Measurements from ENCODE around the gene NCK2.
"Not testable (repeated sequence)": the region's sequence is repeated elsewhere in the genome, so short reads cannot be mapped to it uniquely, and the experiment has no call there.

Gene NCK2

GRCh38 chr2:105894327-105894944 is 149.7 kb downstream of the NCK2 start:
- Histone ChIP-seq H3K27ac (ENCODE audit: low read depth, low read length) (no peak overlapping the region), H3K27me3 (ENCODE audit: control insufficient read depth, insufficient read depth, low read length) (no peaks in the 10 kb centered on the region)

GRCh38 chr2:105895990-105896764 is 151.5 kb downstream of the NCK2 start:
- no peak overlapping the region for H3K27ac ChIP-seq (ENCODE audit: low read depth, low read length)
- H3K9ac ChIP-seq (ENCODE audit: low read length) = no peak overlapping the region
- H3K4me3 ChIP-seq (ENCODE audit: low read length) = no peak overlapping the region
- peaks cover 7% of the 10 kb centered on the region for H3K36me3 ChIP-seq (ENCODE audit: control insufficient read depth, insufficient read depth, low read length)
- no peaks in the 10 kb centered on the region for H3K4me1 ChIP-seq (ENCODE audit: control insufficient read depth, insufficient read depth, low read length)
- H3K27me3 ChIP-seq (ENCODE audit: control insufficient read depth, insufficient read depth, low read length) = no peaks in the 10 kb centered on the region

More at GRCh38 chr2:105894327-105894944, 149.7 kb downstream of the NCK2 start:
- Histone ChIP-seq H3K4me1 (ENCODE audit: control insufficient read depth, insufficient read depth, low read length) (peaks cover 2% of the 10 kb centered on the region), H3K9ac (ENCODE audit: low read length) (no peak overlapping the region), H3K36me3 (ENCODE audit: control insufficient read depth, insufficient read depth, low read length) (peaks cover 7% of the 10 kb centered on the region), H3K4me3 (ENCODE audit: low read length) (no peak overlapping the region)

- H3K27me3 ChIP-seq (ENCODE audit: control insufficient read depth, insufficient read depth, low read length) = no peaks in the 10 kb centered on the region
- no peak overlapping the region for H3K27ac ChIP-seq (ENCODE audit: low read depth, low read length)
- H3K36me3 ChIP-seq (ENCODE audit: control insufficient read depth, insufficient read depth, low read length) = peaks cover 7% of the 10 kb centered on the region
- H3K4me1 ChIP-seq (ENCODE audit: control insufficient read depth, insufficient read depth, low read length) = no peaks in the 10 kb centered on the region
- no peak overlapping the region for H3K4me3 ChIP-seq (ENCODE audit: low read length)
- no peak overlapping the region for H3K9ac ChIP-seq (ENCODE audit: low read length)
Observed at GRCh38 chr2:105896765-105897163, 152.1 kb downstream of the NCK2 start.

GRCh38 chr2:105897694-105898093 is 153.0 kb downstream of the NCK2 start:
- H3K27ac ChIP-seq (ENCODE audit: low read depth, low read length); H3K27me3 ChIP-seq (ENCODE audit: control insufficient read depth, insufficient read depth, low read length); H3K36me3 ChIP-seq (ENCODE audit: control insufficient read depth, insufficient read depth, low read length): not testable (repeated sequence)

GRCh38 chr2:105903051-105903674 is 158.5 kb downstream of the NCK2 start:
- Histone ChIP-seq H3K36me3 (ENCODE audit: control insufficient read depth, insufficient read depth, low read length) (no peaks in the 10 kb centered on the region), H3K9ac (ENCODE audit: low read length) (no peak overlapping the region), H3K27ac (ENCODE audit: low read depth, low read length) (no peak overlapping the region), H3K4me3 (ENCODE audit: low read length) (no peak overlapping the region), H3K4me1 (ENCODE audit: control insufficient read depth, insufficient read depth, low read length) (no peaks in the 10 kb centered on the region), H3K27me3 (ENCODE audit: control insufficient read depth, insufficient read depth, low read length) (no peaks in the 10 kb centered on the region)

More at GRCh38 chr2:105897694-105898093, 153.0 kb downstream of the NCK2 start:
- H3K4me3 ChIP-seq (ENCODE audit: low read length); H3K9ac ChIP-seq (ENCODE audit: low read length); H3K4me1 ChIP-seq (ENCODE audit: control insufficient read depth, insufficient read depth, low read length): not testable (repeated sequence)

- H3K27ac ChIP-seq (ENCODE audit: low read depth, low read length) = no peak overlapping the region
- no peaks in the 10 kb centered on the region for H3K27me3 ChIP-seq (ENCODE audit: control insufficient read depth, insufficient read depth, low read length)
- H3K4me1 ChIP-seq (ENCODE audit: control insufficient read depth, insufficient read depth, low read length) = no peaks in the 10 kb centered on the region
- H3K36me3 ChIP-seq (ENCODE audit: control insufficient read depth, insufficient read depth, low read length) = no peaks in the 10 kb centered on the region
- H3K4me3 ChIP-seq (ENCODE audit: low read length) = no peak overlapping the region
- no peak overlapping the region for H3K9ac ChIP-seq (ENCODE audit: low read length)
Observed at GRCh38 chr2:105904938-105905337, 160.2 kb downstream of the NCK2 start.

- no peaks in the 10 kb centered on the region for H3K36me3 ChIP-seq (ENCODE audit: control insufficient read depth, insufficient read depth, low read length)
- no peak overlapping the region for H3K27ac ChIP-seq (ENCODE audit: low read depth, low read length)
- no peak overlapping the region for H3K4me3 ChIP-seq (ENCODE audit: low read length)
- H3K9ac ChIP-seq (ENCODE audit: low read length) = no peak overlapping the region
- H3K27me3 ChIP-seq (ENCODE audit: control insufficient read depth, insufficient read depth, low read length) = no peaks in the 10 kb centered on the region
- H3K4me1 ChIP-seq (ENCODE audit: control insufficient read depth, insufficient read depth, low read length) = no peaks in the 10 kb centered on the region
Observed at GRCh38 chr2:105906481-105906880, 161.8 kb downstream of the NCK2 start.

- no peaks in the 10 kb centered on the region for H3K36me3 ChIP-seq (ENCODE audit: control insufficient read depth, insufficient read depth, low read length)
- H3K27ac ChIP-seq (ENCODE audit: low read depth, low read length) = no peak overlapping the region
- no peak overlapping the region for H3K4me3 ChIP-seq (ENCODE audit: low read length)
- no peak overlapping the region for H3K9ac ChIP-seq (ENCODE audit: low read length)
- no peaks in the 10 kb centered on the region for H3K4me1 ChIP-seq (ENCODE audit: control insufficient read depth, insufficient read depth, low read length)
- H3K27me3 ChIP-seq (ENCODE audit: control insufficient read depth, insufficient read depth, low read length) = no peaks in the 10 kb centered on the region
Observed at GRCh38 chr2:105907184-105907583, 162.5 kb downstream of the NCK2 start.

GRCh38 chr2:105909215-105909614 is 164.5 kb downstream of the NCK2 start:
- Histone ChIP-seq H3K4me1 (ENCODE audit: control insufficient read depth, insufficient read depth, low read length) (no peaks in the 10 kb centered on the region), H3K9ac (ENCODE audit: low read length) (no peak overlapping the region), H3K36me3 (ENCODE audit: control insufficient read depth, insufficient read depth, low read length) (no peaks in the 10 kb centered on the region), H3K4me3 (ENCODE audit: low read length) (no peak overlapping the region), H3K27me3 (ENCODE audit: control insufficient read depth, insufficient read depth, low read length) (no peaks in the 10 kb centered on the region), H3K27ac (ENCODE audit: low read depth, low read length) (no peak overlapping the region)

- H3K9ac ChIP-seq (ENCODE audit: low read length) = no peak overlapping the region
- no peak overlapping the region for H3K4me3 ChIP-seq (ENCODE audit: low read length)
- no peaks in the 10 kb centered on the region for H3K36me3 ChIP-seq (ENCODE audit: control insufficient read depth, insufficient read depth, low read length)
- no peaks in the 10 kb centered on the region for H3K27me3 ChIP-seq (ENCODE audit: control insufficient read depth, insufficient read depth, low read length)
- H3K27ac ChIP-seq (ENCODE audit: low read depth, low read length) = no peak overlapping the region
- H3K4me1 ChIP-seq (ENCODE audit: control insufficient read depth, insufficient read depth, low read length) = no peaks in the 10 kb centered on the region
Observed at GRCh38 chr2:105910497-105911238, 166.0 kb downstream of the NCK2 start.

- no peaks in the 10 kb centered on the region for H3K4me1 ChIP-seq (ENCODE audit: control insufficient read depth, insufficient read depth, low read length)
- H3K4me3 ChIP-seq (ENCODE audit: low read length) = no peak overlapping the region
- no peaks in the 10 kb centered on the region for H3K36me3 ChIP-seq (ENCODE audit: control insufficient read depth, insufficient read depth, low read length)
- no peak overlapping the region for H3K27ac ChIP-seq (ENCODE audit: low read depth, low read length)
- H3K9ac ChIP-seq (ENCODE audit: low read length) = no peak overlapping the region
- H3K27me3 ChIP-seq (ENCODE audit: control insufficient read depth, insufficient read depth, low read length) = no peaks in the 10 kb centered on the region
Observed at GRCh38 chr2:105911425-105911824, 166.7 kb downstream of the NCK2 start.

GRCh38 chr2:105912081-105912480 is 167.4 kb downstream of the NCK2 start:
- no peak overlapping the region for H3K27ac ChIP-seq (ENCODE audit: low read depth, low read length)
- no peak overlapping the region for H3K9ac ChIP-seq (ENCODE audit: low read length)
- no peaks in the 10 kb centered on the region for H3K27me3 ChIP-seq (ENCODE audit: control insufficient read depth, insufficient read depth, low read length)
- H3K36me3 ChIP-seq (ENCODE audit: control insufficient read depth, insufficient read depth, low read length) = no peaks in the 10 kb centered on the region
- no peaks in the 10 kb centered on the region for H3K4me1 ChIP-seq (ENCODE audit: control insufficient read depth, insufficient read depth, low read length)
- H3K4me3 ChIP-seq (ENCODE audit: low read length) = no peak overlapping the region

Measured in rectal smooth muscle tissue (tissue), 1 donor.